NB4 (cell line): ENCODE measurements around the gene KPNA3.

ENCODE experiments used
- DNase-seq: peaks from one replicate; pipeline ENCODE4 v3.0.0; 2010; ENCODE audit warnings: low read depth
- H3K4me3 ChIP-seq: one replicate; pipeline ENCODE4 v1.5.1; 2011; ENCODE audit warnings: mild to moderate bottlenecking, low read depth, low read length, moderate library complexity
- CTCF ChIP-seq: IDR thresholded peaks from one replicate; pipeline ENCODE4 v1.5.1; 2012; ENCODE audit warnings: low read depth, low read length
- MAX ChIP-seq: IDR thresholded peaks from 2 replicates; pipeline ENCODE4 v1.6.1; 2011; ENCODE audit warnings: low read depth, low read length
- MYC ChIP-seq: IDR thresholded peaks from 2 replicates; pipeline ENCODE4 v1.6.1; 2011; ENCODE audit warnings: low read depth, low read length
- POLR2A ChIP-seq: IDR thresholded peaks from 2 replicates; pipeline ENCODE4 v1.6.1; 2011; ENCODE audit warnings: mild to moderate bottlenecking; ENCODE audit not compliant: insufficient read length; ENCODE audit errors: extremely low read depth

The KPNA3 gene

GRCh38 chr13:49690133-49690994 lies 102.1 kb downstream of the KPNA3 start:
- DNase-seq = peak; percentile 45
- peak; percentile 53 for TF ChIP-seq MYC
- no peak for TF ChIP-seq CTCF
- TF ChIP-seq POLR2A = no peak
- 0 out of 2 replicates have a peak, but pooled peaks have one; percentile 22 for TF ChIP-seq MAX
- H3K4me3 ChIP-seq = peak overlapping the region; percentile 93

GRCh38 chr13:49683489-49683888 lies 109.0 kb downstream of the KPNA3 start:
- DNase-seq = no peak
- TF ChIP-seq CTCF = no peak
- no peak for TF ChIP-seq POLR2A
- TF ChIP-seq MAX = no peak
- TF ChIP-seq MYC = no peak
- no peak overlapping the region for H3K4me3 ChIP-seq

GRCh38 chr13:49681842-49682435 lies 110.5 kb downstream of the KPNA3 start:
- no peak for DNase-seq
- H3K4me3 ChIP-seq = no peak overlapping the region

GRCh38 chr13:49679246-49679645 lies 113.2 kb downstream of the KPNA3 start:
- TF ChIP-seq MYC (no peak), POLR2A (no peak), CTCF (no peak), MAX (no peak)
- H3K4me3 ChIP-seq = no peak overlapping the region
- peak; percentile 46 for DNase-seq

More at GRCh38 chr13:49681842-49682435, 110.5 kb downstream of the KPNA3 start:
- no peak for TF ChIP-seq MAX
- TF ChIP-seq POLR2A = no peak
- no peak for TF ChIP-seq CTCF
- no peak for TF ChIP-seq MYC

GRCh38 chr13:49678191-49678914 lies 114.1 kb downstream of the KPNA3 start:
- DNase-seq = no peak
- TF ChIP-seq MAX = no peak
- no peak for TF ChIP-seq CTCF
- TF ChIP-seq MYC = no peak
- no peak for TF ChIP-seq POLR2A
- no peak overlapping the region for H3K4me3 ChIP-seq
